AG10803 (cell line): Measurements from ENCODE around the gene MTA1.

Source experiments
- DNase-seq: peaks from one replicate; pipeline ENCODE4 v3.0.0; 2010; ENCODE audit warnings: low read depth
- H3K4me3 ChIP-seq: 2 replicates; pipeline ENCODE4 v1.5.1; 2011; ENCODE audit warnings: mild to moderate bottlenecking, low read length, control low read depth
- CTCF ChIP-seq: conservative IDR thresholded peaks from 2 replicates; pipeline ENCODE4 v1.5.1; 2011; ENCODE audit warnings: mild to moderate bottlenecking, low read length, control low read depth, inconsistent platforms

The MTA1 gene

GRCh38 chr14:105378873-105379685, 40.5 kb upstream of the MTA1 start:
- DNase-seq = no peak
- no peak for TF ChIP-seq CTCF

GRCh38 chr14:105379946-105380345, 39.7 kb upstream of the MTA1 start:
- no peak for DNase-seq
- TF ChIP-seq CTCF = no peak
- H3K4me3 ChIP-seq = no peak overlapping the region

More at GRCh38 chr14:105378873-105379685, 40.5 kb upstream of the MTA1 start:
- no peak overlapping the region for H3K4me3 ChIP-seq

GRCh38 chr14:105380756-105381155, 38.9 kb upstream of the MTA1 start:
- DNase-seq = no peak
- no peak for TF ChIP-seq CTCF
- H3K4me3 ChIP-seq = no peak overlapping the region

- DNase-seq = no peak
- H3K4me3 ChIP-seq = no peak overlapping the region
- no peak for TF ChIP-seq CTCF
These were observed 37.9 kb upstream of the MTA1 start for GRCh38 chr14:105381446-105382342.

- no peak overlapping the region for H3K4me3 ChIP-seq
- DNase-seq = no peak
- TF ChIP-seq CTCF = no peak
These were observed 37.1 kb upstream of the MTA1 start for GRCh38 chr14:105382343-105383082.

- TF ChIP-seq CTCF = no peak
- no peak for DNase-seq
- H3K4me3 ChIP-seq = no peak overlapping the region
These were observed 36.4 kb upstream of the MTA1 start for GRCh38 chr14:105383083-105383730.
